ENCODE data around the gene TPRN.

The TPRN gene

GRCh38 chr9:137179761-137180160, 20.8 kb downstream of the TPRN start:
- Histone ChIP-seq H4K20me1 (ENCODE audit: insufficient read depth, low read length) (no peaks in the 10 kb centered on the region), H3K9ac (ENCODE audit: low read length) (no peak overlapping the region), H3K4me1 (ENCODE audit: insufficient read depth, low read length, severe bottlenecking) (peaks cover 6% of the 10 kb centered on the region), H3K4me3 (ENCODE audit: low read depth, low read length, poor library complexity, severe bottlenecking) (no peak overlapping the region), H3K36me3 (ENCODE audit: insufficient read depth, low read length) (peaks cover 41% of the 10 kb centered on the region), H3F3A (ENCODE audit: insufficient read depth, low read length) (peaks cover 4% of the 10 kb centered on the region; the same call in 1 of the 2 replicates), H3K9me2 (ENCODE audit: low read depth, low read length) (no peaks in the 10 kb centered on the region), H3K9me3 (ENCODE audit: low read length) (no peaks in the 10 kb centered on the region), H3K4me2 (ENCODE audit: low read length) (no peak overlapping the region), H3K27me3 (ENCODE audit: insufficient read depth, low read length) (no peaks in the 10 kb centered on the region), H3K79me2 (ENCODE audit: insufficient read depth, low read length) (no peaks in the 10 kb centered on the region), H2AFZ (ENCODE audit: low read length) (no peak overlapping the region), H3K27ac (ENCODE audit: low read depth, low read length, poor library complexity, severe bottlenecking) (no peak overlapping the region)
- no peak for TF ChIP-seq CTCF (IDR thresholded peaks at IDR 0.05; ENCODE audit: low read length)
- no peak for TF ChIP-seq EZH2 (IDR thresholded peaks at IDR 0.05; ENCODE audit: borderline replicate concordance, low read length)

- H3K27ac ChIP-seq (ENCODE audit: low read depth, low read length, poor library complexity, severe bottlenecking) = no peak overlapping the region
- TF ChIP-seq CTCF (IDR thresholded peaks at IDR 0.05; ENCODE audit: low read length) = no peak
- TF ChIP-seq EZH2 (IDR thresholded peaks at IDR 0.05; ENCODE audit: borderline replicate concordance, low read length) = no peak
- H4K20me1 ChIP-seq (ENCODE audit: insufficient read depth, low read length) = no peaks in the 10 kb centered on the region
- peaks cover 41% of the 10 kb centered on the region for H3K36me3 ChIP-seq (ENCODE audit: insufficient read depth, low read length)
- H3K9me2 ChIP-seq (ENCODE audit: low read depth, low read length) = no peaks in the 10 kb centered on the region
- peaks cover 4% of the 10 kb centered on the region; the same call in 1 of the 2 replicates for H3F3A ChIP-seq (ENCODE audit: insufficient read depth, low read length)
- H3K27me3 ChIP-seq (ENCODE audit: insufficient read depth, low read length) = 0 out of 2 replicates have a peak, but pooled peaks cover 3% of the 10 kb centered on the region
- no peaks in the 10 kb centered on the region for H3K9me3 ChIP-seq (ENCODE audit: low read length)
- no peak overlapping the region for H3K9ac ChIP-seq (ENCODE audit: low read length)
- H3K4me3 ChIP-seq (ENCODE audit: low read depth, low read length, poor library complexity, severe bottlenecking) = no peak overlapping the region
- H3K4me1 ChIP-seq (ENCODE audit: insufficient read depth, low read length, severe bottlenecking) = peaks cover 11% of the 10 kb centered on the region
- H3K4me2 ChIP-seq (ENCODE audit: low read length) = no peak overlapping the region
- H2AFZ ChIP-seq (ENCODE audit: low read length) = no peak overlapping the region
- no peaks in the 10 kb centered on the region for H3K79me2 ChIP-seq (ENCODE audit: insufficient read depth, low read length)
These were observed 21.5 kb downstream of the TPRN start for GRCh38 chr9:137178939-137179630.

GRCh38 chr9:137178201-137178938, 22.2 kb downstream of the TPRN start:
- peaks cover 34% of the 10 kb centered on the region for H3K36me3 ChIP-seq (ENCODE audit: insufficient read depth, low read length)
- no peak overlapping the region for H3K27ac ChIP-seq (ENCODE audit: low read depth, low read length, poor library complexity, severe bottlenecking)
- TF ChIP-seq CTCF (IDR thresholded peaks at IDR 0.05; ENCODE audit: low read length) (no peak), EZH2 (IDR thresholded peaks at IDR 0.05; ENCODE audit: borderline replicate concordance, low read length) (no peak)

More at GRCh38 chr9:137178201-137178938, 22.2 kb downstream of the TPRN start:
- Histone ChIP-seq H2AFZ (ENCODE audit: low read length) (no peak overlapping the region), H3K4me1 (ENCODE audit: insufficient read depth, low read length, severe bottlenecking) (peaks cover 11% of the 10 kb centered on the region), H3F3A (ENCODE audit: insufficient read depth, low read length) (peaks cover 4% of the 10 kb centered on the region; the same call in 1 of the 2 replicates), H3K4me3 (ENCODE audit: low read depth, low read length, poor library complexity, severe bottlenecking) (no peak overlapping the region), H3K4me2 (ENCODE audit: low read length) (no peak overlapping the region), H3K9me2 (ENCODE audit: low read depth, low read length) (no peaks in the 10 kb centered on the region), H3K9ac (ENCODE audit: low read length) (no peak overlapping the region), H3K27me3 (ENCODE audit: insufficient read depth, low read length) (0 out of 2 replicates have a peak, but pooled peaks cover 3% of the 10 kb centered on the region), H3K79me2 (ENCODE audit: insufficient read depth, low read length) (no peaks in the 10 kb centered on the region), H3K9me3 (ENCODE audit: low read length) (no peaks in the 10 kb centered on the region), H4K20me1 (ENCODE audit: insufficient read depth, low read length) (no peaks in the 10 kb centered on the region)

All from OCI-LY1 (cell line).